Upper lobe of left lung (tissue), 4 donors: ENCODE measurements around the gene LYPD6B.

Experiments used
- CTCF ChIP-seq, 6 experiments: fragments of 450-650 bp in 4 of 6; fragments of 200-600 bp in 2 of 6; sonication (generic) in 2 of 6; IDR thresholded peaks; one replicate each; pipeline ENCODE4 v1.5.1; 2016 to 2019; ENCODE audit warnings: antibody characterized with exemption in 6 of 6
- POLR2AphosphoS5 ChIP-seq, 2 donors: sonication (generic); formaldehyde crosslinking; IDR thresholded peaks; one replicate each; pipeline ENCODE4 v1.5.1; 2017; ENCODE audit warnings: antibody characterized with exemption in 2 of 2

GRCh38 chr2:149012545-149012944, 26.0 kb upstream of the LYPD6B start:
- TF ChIP-seq CTCF (IDR thresholded peaks at IDR 0.05) (no peak), POLR2AphosphoS5 (IDR thresholded peaks at IDR 0.05) (no peak)
